Esophagus muscularis mucosa (tissue), 3 donors: Measurements from ENCODE around the gene REEP6.

Experiments used
- CTCF ChIP-seq, 3 experiments: fragments of 200-600 bp in 2 of 3; fragments of 450-650 bp in 1 of 3; sonication (generic) in 2 of 3; IDR thresholded peaks; one replicate each; pipeline ENCODE4 v1.5.1; 2017 to 2019; ENCODE audit warnings: antibody characterized with exemption in 3 of 3, mild to moderate bottlenecking in 2 of 3, moderate library complexity in 1 of 3
- POLR2A ChIP-seq: fragments of 450-650 bp; IDR thresholded peaks from one replicate; pipeline ENCODE4 v1.6.1; 2017; ENCODE audit warnings: antibody characterized with exemption, moderate library complexity, mild to moderate bottlenecking, low read depth
- POLR2AphosphoS5 ChIP-seq, 2 donors: sonication (generic); formaldehyde crosslinking; IDR thresholded peaks; one replicate each; pipeline ENCODE4 v1.6.1; 2017; ENCODE audit warnings: antibody characterized with exemption in 2 of 2

- TF ChIP-seq POLR2AphosphoS5 (IDR thresholded peaks at IDR 0.05): no peak
- no peak for TF ChIP-seq CTCF (IDR thresholded peaks at IDR 0.05)
- no peak for TF ChIP-seq POLR2A
These were observed 15.1 kb upstream of the REEP6 start for GRCh38 chr19:1475751-1476437.
